ENCODE results near the gene TMEM221.
A peak's percentile ranks its signal among the peaks of the same experiment; 100 is the strongest.

Gene TMEM221

GRCh38 chr19:17391371-17392151 is 56.9 kb downstream of the TMEM221 start (continued):
- TF ChIP-seq TOX (CRISPR knock-in tag; IDR thresholded peaks at IDR 0.05; ENCODE audit: borderline replicate concordance) (no peak), ZNF565 (CRISPR knock-in tag; conservative IDR thresholded peaks at IDR 0.05; ENCODE audit: low read depth) (no peak), ZFP30 (CRISPR knock-in tag; IDR thresholded peaks at IDR 0.05) (no peak), OSR1 (CRISPR knock-in tag; IDR thresholded peaks at IDR 0.05) (no peak), CSDC2 (CRISPR knock-in tag; IDR thresholded peaks at IDR 0.05) (no peak), ARNTL (CRISPR knock-in tag; IDR thresholded peaks at IDR 0.05; ENCODE audit: borderline replicate concordance, low read depth) (no peak)

GRCh38 chr19:17390665-17391370 is 57.6 kb downstream of the TMEM221 start:
- TF ChIP-seq CSRNP3 (CRISPR knock-in tag; IDR thresholded peaks at IDR 0.05) (no peak), GLIS3 (CRISPR knock-in tag; IDR thresholded peaks at IDR 0.05) (no peak), CSDC2 (CRISPR knock-in tag; IDR thresholded peaks at IDR 0.05) (no peak), BACH2 (CRISPR knock-in tag; IDR thresholded peaks at IDR 0.05; ENCODE audit: borderline replicate concordance) (no peak), PPARA (CRISPR knock-in tag; IDR thresholded peaks at IDR 0.05; ENCODE audit: borderline replicate concordance) (no peak), ZFP30 (CRISPR knock-in tag; IDR thresholded peaks at IDR 0.05) (no peak), ESRRG (CRISPR knock-in tag; IDR thresholded peaks at IDR 0.05) (no peak), OSR1 (CRISPR knock-in tag; IDR thresholded peaks at IDR 0.05) (no peak), SNAI2 (CRISPR knock-in tag; IDR thresholded peaks at IDR 0.05) (no peak), ZFP3 (CRISPR knock-in tag; IDR thresholded peaks at IDR 0.05) (no peak), ARNTL (CRISPR knock-in tag; IDR thresholded peaks at IDR 0.05; ENCODE audit: borderline replicate concordance, low read depth) (no peak), TSHZ2 (CRISPR knock-in tag; IDR thresholded peaks at IDR 0.05) (no peak), ISL1 (CRISPR knock-in tag; IDR thresholded peaks at IDR 0.05) (no peak), CREB5 (CRISPR knock-in tag; IDR thresholded peaks at IDR 0.05; ENCODE audit: low read depth) (no peak), ZNF70 (CRISPR knock-in tag; IDR thresholded peaks at IDR 0.05) (no peak), PATZ1 (CRISPR knock-in tag; IDR thresholded peaks at IDR 0.05; ENCODE audit: borderline replicate concordance) (no peak; the same call in 1 of the 2 replicates), TCF4 (CRISPR knock-in tag; IDR thresholded peaks at IDR 0.05; ENCODE audit: borderline replicate concordance) (no peak), ZNF565 (CRISPR knock-in tag; conservative IDR thresholded peaks at IDR 0.05; ENCODE audit: low read depth) (no peak)

GRCh38 chr19:17389957-17390664 is 58.4 kb downstream of the TMEM221 start:
- ATAC-seq, result peak; percentile 3; the same call in 1 of the 3 replicates
- no peak for TF ChIP-seq TSHZ2 (CRISPR knock-in tag; IDR thresholded peaks at IDR 0.05)

More at GRCh38 chr19:17390665-17391370, 57.6 kb downstream of the TMEM221 start:
- peak; percentile 99 for ATAC-seq

All from SK-N-SH treated with all-trans-retinoic acid at 6 μM for 48 hours (cell line).